Body of pancreas (tissue), 4 donors: ENCODE measurements around the gene COQ4.

ENCODE experiments used
- CTCF ChIP-seq, 7 experiments: fragments of 450-650 bp in 4 of 7; fragments of 200-600 bp in 3 of 7; sonication (generic) in 3 of 7; IDR thresholded peaks; one replicate each; pipeline ENCODE4 v1.5.1; 2016 to 2019; ENCODE audit warnings: antibody characterized with exemption in 7 of 7
- POLR2A ChIP-seq, 3 donors: fragments of 450-650 bp; IDR thresholded peaks; one replicate each; pipeline ENCODE4 v1.6.1; 2016; ENCODE audit warnings: antibody characterized with exemption in 3 of 3, mild to moderate bottlenecking in 2 of 3

DNA sequence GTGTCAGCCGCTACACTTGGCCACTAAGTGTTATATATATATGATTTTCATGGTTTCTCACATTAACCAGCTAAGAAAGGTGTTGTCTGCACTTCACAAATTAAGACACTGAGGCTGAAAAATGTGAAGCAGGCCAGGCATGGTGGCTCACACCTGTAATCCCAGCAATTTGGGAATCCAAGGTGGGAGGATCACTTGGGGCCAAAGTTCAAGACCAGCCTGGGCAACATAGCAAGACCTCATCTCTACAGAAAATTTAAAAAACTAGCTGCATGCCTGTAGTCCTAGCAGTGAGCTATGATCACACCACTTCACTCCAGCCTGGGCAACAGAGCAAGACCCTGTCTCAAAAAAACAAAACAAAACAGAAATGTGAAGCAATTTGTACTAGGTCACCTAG is 1.8 kb downstream of the COQ4 start:
- TF ChIP-seq CTCF (IDR thresholded peaks at IDR 0.05) (no peak), POLR2A (IDR thresholded peaks at IDR 0.05) (no peak)
